Stimulated activated CD4-positive, alpha-beta T cell treated with anti-CD3 and anti-CD28 coated beads, Interleukin-15, amount 100 ng/mL, for 48 hours (primary cell): ENCODE data around the gene SCYGR3.
"Not testable (repeated sequence)": the region's sequence is repeated elsewhere in the genome, so short reads cannot be mapped to it uniquely, and the experiment has no call there.

Experiments used
- DNase-seq, 2 donors: peaks; one replicate each; pipeline ENCODE4 v3.0.0-alpha.2; 2020; ENCODE audit warnings: low read depth in 2 of 2

The SCYGR3 gene

GRCh38 chr2:227613272-227613660 is 1.4 kb downstream of the SCYGR3 start:
- no peak for DNase-seq

- no peak for DNase-seq
Observed at GRCh38 chr2:227612546-227613271, 1.9 kb downstream of the SCYGR3 start.

GRCh38 chr2:227610123-227610522 is 4.5 kb downstream of the SCYGR3 start:
- DNase-seq, result no peak

GRCh38 chr2:227608561-227609338 is 5.9 kb downstream of the SCYGR3 start:
- DNase-seq, result no peak

GRCh38 chr2:227607941-227608340 is 6.7 kb downstream of the SCYGR3 start:
- DNase-seq, result no peak

GRCh38 chr2:227606476-227606875 is 8.2 kb downstream of the SCYGR3 start:
- no peak for DNase-seq

GRCh38 chr2:227602358-227602757 is 12.3 kb downstream of the SCYGR3 start:
- no peak for DNase-seq

- DNase-seq, result not testable (repeated sequence)
Observed at GRCh38 chr2:227598835-227599503, 15.7 kb downstream of the SCYGR3 start, which contains the start of gene SCYGR2. Gene SCYGR2 (plus strand): TSS chr2:227598893. CDS start chr2:227598893, 0 bp downstream.

- DNase-seq, result no peak
Observed at GRCh38 chr2:227597998-227598397, 16.6 kb downstream of the SCYGR3 start.

- DNase-seq, result no peak
Observed at GRCh38 chr2:227597036-227597435, 17.6 kb downstream of the SCYGR3 start.

- DNase-seq, result no peak
Observed at GRCh38 chr2:227595797-227596196, 18.8 kb downstream of the SCYGR3 start.

- DNase-seq, result no peak
Observed at GRCh38 chr2:227592694-227593387, 21.8 kb downstream of the SCYGR3 start.

GRCh38 chr2:227582369-227582768 is 32.3 kb downstream of the SCYGR3 start:
- DNase-seq, result no peak

- DNase-seq, result no peak
Observed at GRCh38 chr2:227579791-227580190, 34.8 kb downstream of the SCYGR3 start.

GRCh38 chr2:227578642-227579041 is 36.0 kb downstream of the SCYGR3 start:
- no peak for DNase-seq

- no peak for DNase-seq
Observed at GRCh38 chr2:227577555-227577954, 37.1 kb downstream of the SCYGR3 start.

- DNase-seq, result no peak
Observed at GRCh38 chr2:227576812-227577211, 37.8 kb downstream of the SCYGR3 start.

- DNase-seq, result no peak
Observed at GRCh38 chr2:227576110-227576509, 38.5 kb downstream of the SCYGR3 start.

- DNase-seq, result no peak
Observed at GRCh38 chr2:227570615-227571014, 44.0 kb downstream of the SCYGR3 start.

- no peak for DNase-seq
Observed at GRCh38 chr2:227568852-227569169, 45.8 kb downstream of the SCYGR3 start.

- no peak for DNase-seq
Observed at GRCh38 chr2:227566012-227566411, 48.6 kb downstream of the SCYGR3 start.

- no peak for DNase-seq
Observed at GRCh38 chr2:227565080-227565479, 49.6 kb downstream of the SCYGR3 start.
